HL-60 (cell line): ENCODE results near the gene AADACL3.
A peak's percentile ranks its signal among the peaks of the same experiment; 100 is the strongest.

Experiments
- DNase-seq, 2 experiments: peaks; one replicate each; pipeline ENCODE4 v3.0.0-alpha.2; 2010 to 2020; ENCODE audit warnings: low read depth in 1 of 2, low spot score in 1 of 2
- H3K27ac ChIP-seq: fragments of 250-450 bp; sonication (Bioruptor Pico); replicated peaks from 2 replicates; pipeline ENCODE4 v1.5.1; 2020; ENCODE audit warnings: mild to moderate bottlenecking, moderate library complexity
- H3K27me3 ChIP-seq: fragments of 250-450 bp; sonication (Bioruptor Pico); 2 replicates; pipeline ENCODE4 v1.5.1; 2021; ENCODE audit warnings: mild to moderate bottlenecking, moderate library complexity; ENCODE audit not compliant: insufficient read depth, poor library complexity, severe bottlenecking
- H3K4me3 ChIP-seq: replicated peaks from 2 replicates; pipeline ENCODE4 v1.5.1; 2011; ENCODE audit warnings: mild to moderate bottlenecking, control low read depth, low read length; ENCODE audit not compliant: insufficient read depth
- CTCF ChIP-seq: IDR thresholded peaks from one replicate; pipeline ENCODE4 v1.5.1; 2011; ENCODE audit warnings: low read length, control low read depth, inconsistent platforms; ENCODE audit not compliant: insufficient read depth
- GABPA ChIP-seq: IDR thresholded peaks from 2 replicates; pipeline ENCODE4 v1.6.1; 2012; ENCODE audit warnings: low read depth
- POLR2AphosphoS5 ChIP-seq: IDR thresholded peaks from 2 replicates; pipeline ENCODE4 v1.6.1; 2012; ENCODE audit warnings: low read depth
- REST ChIP-seq: IDR thresholded peaks from 2 replicates; pipeline ENCODE4 v1.6.1; 2012; ENCODE audit warnings: low read depth; ENCODE audit not compliant: insufficient replicate concordance
- SPI1 ChIP-seq: IDR thresholded peaks from 2 replicates; pipeline ENCODE4 v1.6.1; 2012; ENCODE audit warnings: low read depth, mild to moderate bottlenecking, borderline replicate concordance
- long read RNA-seq: library from polyadenylated mRNA; unstranded; transcript quantifications from one replicate; pipeline ENCODE4 v2.0.0, GENCODE V29; 2020

The AADACL3 gene
- long read RNA-seq, result 0 reads

GRCh38 chr1:12715896-12716437 lies at the start of gene AADACL3:
AADACL3 (plus strand) TSS chr1:12716110; CDS start chr1:12716177, 67 bp downstream.
- H3K27ac ChIP-seq, result peak within 1 kb of the TSS; percentile 63
- H3K27me3 ChIP-seq, result no peaks in the 10 kb centered on the region
- no peak within 1 kb of the TSS for H3K4me3 ChIP-seq
- TF ChIP-seq CTCF (no peak), SPI1 (no peak), POLR2AphosphoS5 (no peak), REST (no peak), GABPA (no peak)
- no peak for DNase-seq

- no peak for DNase-seq
- Histone ChIP-seq H3K27ac (no peak overlapping the region), H3K4me3 (no peak overlapping the region), H3K27me3 (no peaks in the 10 kb centered on the region)
- TF ChIP-seq SPI1, result no peak
- no peak for TF ChIP-seq GABPA
- TF ChIP-seq POLR2AphosphoS5, result no peak
- no peak for TF ChIP-seq CTCF
- no peak for TF ChIP-seq REST
Observed at GRCh38 chr1:12666141-12666735, 49.7 kb upstream of the AADACL3 start.

GRCh38 chr1:12669529-12670068 lies 46.3 kb upstream of the AADACL3 start:
- Histone ChIP-seq H3K27ac (no peak overlapping the region), H3K27me3 (no peaks in the 10 kb centered on the region), H3K4me3 (no peak overlapping the region)
- TF ChIP-seq REST (no peak), GABPA (no peak)
- no peak for DNase-seq
